IPS-18a (cell line): ENCODE measurements around the gene TLR9.

Experiments
- H3K27ac ChIP-seq: one replicate; pipeline ENCODE4 v1.5.1; 2013; ENCODE audit warnings: low read length
- H3K27me3 ChIP-seq: one replicate; pipeline ENCODE4 v1.6.1; 2013; ENCODE audit warnings: mild to moderate bottlenecking, low read length; ENCODE audit not compliant: control insufficient read depth, insufficient read depth
- H3K36me3 ChIP-seq: one replicate; pipeline ENCODE4 v1.6.1; 2013; ENCODE audit warnings: low read depth, low read length; ENCODE audit not compliant: control insufficient read depth
- H3K4me1 ChIP-seq: one replicate; pipeline ENCODE4 v1.6.1; 2013; ENCODE audit warnings: low read depth, low read length; ENCODE audit not compliant: control insufficient read depth
- H3K4me3 ChIP-seq: one replicate; pipeline ENCODE4 v1.5.1; 2013; ENCODE audit warnings: low read length
- H3K9ac ChIP-seq: one replicate; pipeline ENCODE4 v1.6.1; 2013; ENCODE audit warnings: mild to moderate bottlenecking, low read length, moderate library complexity
- H3K9me3 ChIP-seq: one replicate; pipeline ENCODE4 v1.6.1; 2013; ENCODE audit warnings: low read depth, low read length; ENCODE audit not compliant: control insufficient read depth

TLR9 gene

DNA sequence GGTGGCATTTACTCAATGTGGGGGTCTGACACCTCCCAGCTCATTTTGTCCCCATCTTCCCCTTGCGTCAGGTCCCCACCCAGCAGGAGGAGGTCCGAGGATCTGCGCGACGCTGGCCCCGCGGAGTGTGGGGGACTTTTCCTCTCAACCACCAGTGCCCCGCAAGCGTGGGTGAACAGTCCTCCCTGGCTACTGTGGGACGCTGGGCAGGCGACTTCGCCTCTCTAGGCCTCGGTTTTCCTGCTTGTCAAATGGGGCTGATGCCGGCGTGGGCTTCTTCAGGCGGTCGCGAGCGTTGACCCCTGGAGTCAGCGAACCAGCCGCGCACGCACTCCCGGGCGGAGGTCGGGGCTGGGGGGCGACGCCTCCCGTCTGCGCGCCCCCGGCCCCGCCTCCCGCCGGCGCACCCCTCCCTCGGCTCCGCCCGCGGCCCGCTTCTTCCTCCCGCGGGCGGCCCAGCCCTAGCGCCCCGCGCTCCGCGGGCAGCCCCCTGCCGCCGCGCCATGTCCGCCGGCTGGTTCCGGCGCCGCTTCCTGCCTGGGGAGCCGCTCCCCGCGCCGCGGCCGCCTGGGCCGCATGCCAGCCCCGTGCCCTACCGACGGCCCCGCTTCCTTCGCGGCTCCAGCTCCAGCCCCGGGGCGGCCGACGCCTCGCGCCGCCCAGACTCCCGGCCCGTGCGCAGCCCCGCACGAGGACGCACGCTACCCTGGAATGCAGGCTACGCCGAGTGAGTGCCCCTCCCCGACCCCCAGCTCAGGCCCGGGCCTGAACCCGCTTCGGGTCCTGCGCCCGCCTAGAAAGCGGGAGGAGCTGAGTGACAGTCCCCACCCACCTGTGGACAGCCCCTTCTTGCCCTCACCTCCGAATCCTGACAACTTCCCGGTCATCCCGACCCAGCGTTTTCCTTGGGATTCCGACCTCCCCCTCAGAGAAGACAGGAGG, 20.1 kb upstream of the TLR9 start, which contains the start of gene PPM1M:
Gene PPM1M (plus strand): TSS at position 438 of the 942 bp plus-strand sequence. CDS start 66 bp downstream, at position 504.
- Histone ChIP-seq H3K4me1 (peaks cover 10% of the 10 kb centered on the region), H3K4me3 (peak within 1 kb of the TSS; percentile 48), H3K36me3 (peaks cover 6% of the 10 kb centered on the region), H3K27ac (no peak within 1 kb of the TSS), H3K9ac (peak within 1 kb of the TSS; percentile 34), H3K27me3 (peaks cover 39% of the 10 kb centered on the region), H3K9me3 (no peaks in the 10 kb centered on the region)

DNA sequence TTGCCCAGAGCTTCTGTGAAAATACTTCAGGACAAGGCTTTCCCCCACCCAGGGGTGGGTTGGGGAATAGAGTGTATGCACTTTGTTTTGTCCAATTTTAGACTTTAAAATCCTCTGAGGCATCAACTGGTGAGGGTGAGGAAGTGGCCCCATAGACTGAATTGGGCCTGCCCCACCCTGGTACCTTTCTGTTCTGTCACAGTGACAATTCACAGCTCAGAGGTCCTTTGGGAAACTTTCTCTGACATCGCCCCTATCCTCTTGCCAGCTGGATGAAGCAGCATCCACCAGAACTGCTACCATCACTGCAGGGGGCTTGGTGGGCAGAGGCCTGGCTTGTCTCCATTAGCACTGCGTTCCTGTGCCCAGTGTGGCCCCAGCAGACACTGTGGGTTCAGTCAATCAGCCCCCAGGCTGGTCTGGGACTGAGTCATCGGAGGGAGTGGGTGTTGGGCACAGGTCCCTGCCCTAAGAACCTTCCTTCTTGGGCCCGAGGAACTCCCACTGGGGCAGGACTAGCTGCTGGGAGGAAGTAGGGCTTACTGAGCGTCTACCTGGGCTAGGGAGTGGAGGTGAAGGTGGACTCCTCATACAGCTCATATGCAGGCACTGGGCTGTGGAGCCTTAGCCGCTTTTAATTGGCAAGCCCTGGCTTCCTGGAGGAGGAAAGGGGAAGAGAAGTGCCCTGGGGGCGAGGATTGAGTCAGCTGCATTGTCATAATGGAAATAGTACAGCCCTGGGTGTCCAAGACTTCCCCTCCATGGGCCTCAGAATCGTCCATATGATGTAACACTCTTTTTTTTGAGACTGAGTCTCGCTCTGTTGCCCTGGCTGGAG, 18.6 kb upstream of the TLR9 start:
- no peaks in the 10 kb centered on the region for H3K9me3 ChIP-seq
- H3K27ac ChIP-seq: no peak overlapping the region
- peaks cover 39% of the 10 kb centered on the region for H3K27me3 ChIP-seq
- H3K36me3 ChIP-seq: peaks cover 3% of the 10 kb centered on the region
- no peak overlapping the region for H3K9ac ChIP-seq
- no peak overlapping the region for H3K4me3 ChIP-seq
- peaks cover 16% of the 10 kb centered on the region for H3K4me1 ChIP-seq

DNA sequence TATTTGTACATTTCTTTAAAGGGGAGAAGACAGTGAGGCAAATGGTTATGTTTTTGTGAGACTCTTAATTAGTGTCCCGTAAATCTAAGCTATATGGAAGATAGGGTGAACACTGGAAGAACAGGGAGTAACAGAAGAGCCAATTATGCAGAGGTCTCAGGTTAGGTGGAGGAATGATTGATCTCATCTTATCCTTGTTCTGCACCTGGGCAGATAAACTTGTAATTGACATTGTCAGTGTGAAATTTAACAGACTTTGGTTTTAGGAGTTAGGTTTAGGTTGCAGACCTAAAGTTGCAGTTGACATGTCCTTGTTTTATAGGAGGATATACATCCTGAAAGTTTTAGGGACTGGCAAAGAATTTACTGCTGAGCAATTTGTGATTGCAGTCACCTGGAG, 16.6 kb upstream of the TLR9 start:
- no peaks in the 10 kb centered on the region for H3K36me3 ChIP-seq
- H3K27ac ChIP-seq: no peak overlapping the region
- H3K4me3 ChIP-seq: no peak overlapping the region
- H3K27me3 ChIP-seq: peaks cover 35% of the 10 kb centered on the region
- H3K9me3 ChIP-seq: no peaks in the 10 kb centered on the region
- peaks cover 30% of the 10 kb centered on the region for H3K4me1 ChIP-seq
- no peak overlapping the region for H3K9ac ChIP-seq

DNA sequence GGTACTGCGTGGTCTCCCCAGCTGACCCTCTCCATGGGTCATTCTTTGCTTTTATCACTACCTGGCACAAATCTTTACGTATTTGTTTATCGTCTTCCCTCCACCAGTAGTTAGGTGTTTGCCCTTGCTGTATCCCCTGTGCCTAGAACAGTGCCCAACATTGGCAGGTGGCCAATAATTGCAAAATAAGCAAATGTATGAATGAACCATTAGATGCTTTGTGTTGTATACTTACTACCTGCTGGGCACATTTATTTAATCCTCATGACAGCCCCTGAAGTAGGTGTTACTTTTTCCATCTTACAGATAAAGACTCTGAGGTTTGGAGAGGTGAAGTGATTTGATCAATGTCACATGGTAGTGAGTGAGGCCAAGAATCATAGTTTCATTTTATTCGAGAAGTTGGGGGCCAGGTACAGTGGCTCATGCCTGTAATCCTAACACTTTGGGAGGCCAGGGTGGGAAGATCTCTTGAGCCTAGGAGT, 15.5 kb upstream of the TLR9 start:
- Histone ChIP-seq H3K27ac (no peak overlapping the region), H3K9ac (no peak overlapping the region)

DNA sequence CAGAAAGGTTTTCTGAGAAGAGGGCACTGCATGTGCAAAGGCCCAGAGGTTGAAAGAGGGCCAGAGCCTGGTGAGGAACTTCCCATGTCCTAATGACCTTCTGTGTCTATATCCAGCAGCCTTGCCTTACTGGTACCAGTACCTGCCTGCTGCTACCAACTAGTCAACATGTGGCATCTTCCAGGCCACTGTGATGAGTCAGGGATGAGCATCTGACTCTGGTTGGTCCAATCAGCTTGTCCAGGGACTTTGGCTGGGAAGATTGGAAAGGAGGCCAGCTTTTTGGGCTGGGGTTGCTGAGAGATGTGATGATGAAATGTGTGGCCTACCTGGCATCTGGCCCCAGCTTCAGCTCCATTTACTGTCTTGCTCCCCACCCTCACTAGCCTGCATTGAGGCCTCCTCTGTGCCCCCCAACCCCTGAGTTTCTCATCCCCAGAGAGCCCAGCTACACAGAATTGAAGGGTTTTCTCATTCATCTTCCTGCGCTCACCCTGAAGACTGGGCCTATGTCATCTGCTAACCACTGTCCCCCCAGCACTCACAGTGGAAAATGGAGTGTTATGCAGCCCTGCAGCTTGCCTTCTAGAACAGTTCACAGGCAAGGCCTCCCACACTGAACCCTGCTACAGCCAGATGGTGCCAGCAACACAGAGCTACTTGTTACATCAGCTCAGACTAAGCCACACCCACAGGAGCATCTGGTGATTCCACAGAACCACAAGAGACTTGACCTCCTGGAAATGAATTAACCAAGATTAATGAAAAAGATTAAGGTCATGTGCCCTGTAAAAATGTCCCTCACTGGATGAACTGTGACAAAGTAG, 14.8 kb upstream of the TLR9 start:
- H3K9ac ChIP-seq: peak overlapping the region; percentile 15
- H3K27me3 ChIP-seq: peaks cover 20% of the 10 kb centered on the region
- peak overlapping the region; percentile 87 for H3K4me3 ChIP-seq
- no peaks in the 10 kb centered on the region for H3K9me3 ChIP-seq
- H3K4me1 ChIP-seq: peaks cover 30% of the 10 kb centered on the region
- no peaks in the 10 kb centered on the region for H3K36me3 ChIP-seq
- H3K27ac ChIP-seq: no peak overlapping the region

More for the DNA sequence above, 15.5 kb upstream of the TLR9 start:
- H3K27me3 ChIP-seq: peaks cover 24% of the 10 kb centered on the region
- H3K4me1 ChIP-seq: peaks cover 30% of the 10 kb centered on the region
- H3K4me3 ChIP-seq: no peak overlapping the region
- no peaks in the 10 kb centered on the region for H3K36me3 ChIP-seq
- no peaks in the 10 kb centered on the region for H3K9me3 ChIP-seq

DNA sequence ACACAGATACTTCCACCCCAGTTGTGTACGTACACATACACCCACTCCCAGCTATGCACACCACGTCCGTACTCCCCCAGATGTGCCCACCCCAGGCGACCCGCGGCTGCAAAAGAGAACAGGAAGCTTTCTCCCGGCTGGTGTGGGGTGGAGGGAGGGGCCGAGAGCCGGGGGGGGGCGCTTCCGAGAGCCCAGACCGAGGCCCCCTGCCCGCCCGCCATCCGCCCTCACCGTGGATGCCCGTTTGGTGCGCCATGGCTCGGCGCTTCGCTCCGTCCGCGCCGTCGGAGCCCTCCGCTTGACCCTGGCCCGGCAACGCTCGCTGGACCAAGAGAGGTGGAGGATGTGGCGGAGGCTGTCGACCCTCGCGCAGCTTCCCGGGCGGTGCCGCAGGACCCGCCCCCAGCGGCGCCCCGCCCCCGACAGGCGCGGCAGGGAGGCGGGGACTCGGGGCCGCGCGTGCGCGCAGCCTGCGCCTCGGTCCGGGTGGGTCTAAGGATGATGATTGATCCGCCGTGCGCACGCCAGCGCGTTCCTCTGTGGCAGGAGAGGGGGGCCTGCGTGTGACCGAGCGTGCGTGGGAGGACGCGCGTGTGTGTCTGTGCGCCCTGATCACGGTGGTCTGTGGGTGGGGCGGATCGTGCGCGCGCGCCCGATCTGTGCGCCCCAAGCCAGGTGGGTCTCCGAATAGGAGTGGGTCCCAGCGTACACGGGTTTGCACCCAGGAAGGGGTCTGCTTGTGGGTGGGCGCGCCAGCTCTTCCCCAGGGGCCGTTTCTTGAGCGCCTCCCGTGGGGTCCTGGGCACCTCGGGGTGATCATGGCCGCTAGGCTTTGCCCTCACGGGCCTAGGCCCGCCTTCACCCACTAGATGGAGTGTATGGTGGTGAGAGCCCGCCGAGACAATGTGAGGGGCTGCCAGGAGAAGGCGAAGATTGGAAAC, 13.6 kb upstream of the TLR9 start, which contains the start of gene TWF2:
Gene TWF2 (minus strand): TSS at position 398 of the 941 bp plus-strand sequence. CDS start 142 bp downstream, at position 256.
- peaks cover 30% of the 10 kb centered on the region for H3K4me1 ChIP-seq

DNA sequence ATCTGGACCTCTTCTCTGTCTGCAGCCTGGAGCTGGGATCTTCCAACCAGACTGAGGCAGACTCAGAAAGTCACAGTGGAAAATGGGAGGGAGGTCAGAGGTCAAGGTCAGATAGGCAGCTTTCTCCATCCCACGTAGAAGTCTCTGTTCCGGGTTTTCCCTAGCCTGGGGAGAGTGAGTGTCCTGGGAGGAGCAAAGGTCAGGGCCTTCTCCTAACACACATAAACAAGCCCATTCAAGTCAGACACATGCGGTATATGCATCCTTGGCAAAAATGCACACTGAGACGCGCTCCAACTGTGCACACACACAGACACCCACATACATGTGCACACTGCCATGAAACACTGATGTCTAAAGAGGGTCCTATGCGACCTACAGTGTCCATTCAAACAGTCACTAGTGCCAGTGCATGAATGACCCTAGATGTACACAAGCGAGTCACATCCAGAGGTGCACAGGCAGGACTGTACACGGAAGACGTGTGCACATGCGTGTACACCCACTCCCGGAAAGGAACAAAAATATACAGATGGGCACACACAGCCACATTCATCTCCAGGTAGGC, 12.8 kb upstream of the TLR9 start:
- Histone ChIP-seq H3K4me3 (peak overlapping the region; percentile 87), H3K9ac (peak overlapping the region; percentile 66), H3K27me3 (no peaks in the 10 kb centered on the region), H3K9me3 (no peaks in the 10 kb centered on the region), H3K4me1 (peaks cover 30% of the 10 kb centered on the region), H3K36me3 (no peaks in the 10 kb centered on the region), H3K27ac (no peak overlapping the region)

More for the DNA sequence above, 13.6 kb upstream of the TLR9 start, which contains the start of gene TWF2:
- Histone ChIP-seq H3K27me3 (peaks cover 7% of the 10 kb centered on the region), H3K27ac (peak within 1 kb of the TSS; percentile 63), H3K4me3 (peak within 1 kb of the TSS; percentile 87), H3K36me3 (no peaks in the 10 kb centered on the region), H3K9me3 (no peaks in the 10 kb centered on the region), H3K9ac (peak within 1 kb of the TSS; percentile 66)

DNA sequence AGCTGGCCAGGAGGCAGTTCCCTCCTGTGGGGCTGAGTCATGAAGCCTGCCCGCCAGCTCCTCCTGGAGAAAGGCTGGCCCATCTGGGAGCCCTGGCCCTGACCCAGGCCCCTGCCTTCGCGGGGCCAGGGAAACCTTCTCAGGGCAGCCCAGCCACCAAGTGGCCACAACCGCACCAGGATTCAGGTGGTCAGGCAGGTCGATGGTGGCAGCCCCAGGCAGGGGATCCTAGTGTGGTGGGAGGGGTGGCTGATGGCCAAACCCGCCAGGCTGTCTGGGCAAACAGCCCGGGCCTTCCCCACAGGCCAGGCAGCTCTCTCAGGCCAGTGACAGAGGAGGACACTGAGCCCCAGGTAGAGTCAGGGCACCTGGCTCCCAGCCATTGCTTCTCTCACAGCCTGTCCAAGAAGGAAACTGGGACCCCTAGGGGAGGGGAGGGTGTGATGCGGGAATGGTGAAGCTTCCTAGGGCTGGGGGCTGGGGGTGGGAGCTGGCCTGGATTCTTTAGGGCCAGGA, 12.3 kb upstream of the TLR9 start:
- Histone ChIP-seq H3K4me1 (peaks cover 30% of the 10 kb centered on the region), H3K27me3 (no peaks in the 10 kb centered on the region), H3K4me3 (peak overlapping the region; percentile 87), H3K9me3 (no peaks in the 10 kb centered on the region), H3K27ac (no peak overlapping the region), H3K36me3 (no peaks in the 10 kb centered on the region), H3K9ac (no peak overlapping the region)

DNA sequence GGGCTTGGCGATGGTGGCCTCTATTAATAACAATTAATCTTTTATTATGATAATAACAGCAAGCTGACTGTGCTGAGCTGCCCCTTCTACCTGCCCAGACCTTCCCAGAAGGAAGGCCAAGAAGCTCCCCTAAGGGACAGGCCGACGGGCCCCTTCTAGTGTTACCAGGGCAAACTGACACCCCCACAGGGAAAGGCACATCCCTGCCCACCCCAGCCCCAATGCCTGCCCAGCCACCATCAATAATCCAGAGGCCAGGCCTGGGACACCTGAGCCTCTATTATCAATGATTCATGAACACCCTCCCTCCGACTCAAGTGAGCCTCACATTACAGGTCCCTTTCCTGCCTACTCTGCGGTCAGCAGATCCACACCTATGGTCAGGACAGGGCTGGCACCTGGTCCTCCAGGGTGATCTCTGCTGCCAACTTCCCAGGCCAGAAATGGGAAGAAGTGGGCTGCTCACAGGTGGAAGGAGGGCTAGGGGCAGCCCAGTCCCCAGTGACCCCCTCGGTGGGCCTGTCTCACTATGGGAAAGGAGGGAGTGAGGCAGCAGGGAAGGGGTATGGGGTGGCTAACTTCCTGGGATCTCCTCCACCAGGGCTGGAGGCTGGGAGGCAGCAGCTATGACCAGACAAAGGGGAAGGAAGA, 11.7 kb upstream of the TLR9 start:
- peak overlapping the region; percentile 31 for H3K4me3 ChIP-seq
- H3K4me1 ChIP-seq: peaks cover 30% of the 10 kb centered on the region
- no peaks in the 10 kb centered on the region for H3K9me3 ChIP-seq
- H3K27ac ChIP-seq: peak overlapping the region; percentile 36
- H3K36me3 ChIP-seq: no peaks in the 10 kb centered on the region
- H3K9ac ChIP-seq: no peak overlapping the region
- H3K27me3 ChIP-seq: no peaks in the 10 kb centered on the region
